Measurements from ENCODE around the gene EHBP1. TPM values are rescaled to one million over a fixed set of nuclear protein-coding genes. Genes with fewer than 3 reads are reported as not detected.
"Not testable (repeated sequence)": the region's sequence is repeated elsewhere in the genome, so short reads cannot be mapped to it uniquely, and the experiment has no call there.

EHBP1 gene
- total RNA-seq, 1 donor from 2014 or later, result 25.7 TPM

DNA sequence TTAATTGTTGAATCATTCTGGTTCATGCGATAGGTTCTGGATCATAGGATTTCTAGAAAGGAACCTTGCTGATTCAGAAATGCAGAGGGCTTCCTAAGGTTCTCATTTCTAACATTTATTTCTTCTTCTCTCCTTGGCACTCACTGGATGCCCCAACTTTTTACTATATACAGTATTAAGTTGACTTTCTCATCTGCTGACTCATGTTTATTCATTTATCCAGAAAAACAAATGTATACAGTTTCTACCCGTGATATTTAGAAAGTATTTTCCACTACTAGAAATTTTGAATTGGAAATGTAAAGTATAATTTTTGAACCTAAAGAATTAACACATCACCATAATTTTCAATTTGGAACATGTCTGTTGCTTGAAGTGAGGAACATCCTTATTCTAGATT lies 312.9 kb downstream of the EHBP1 start:
- no peak for ATAC-seq
- intact Hi-C loops (cut with DNase I), result no loop called here
- DNase-seq (ENCODE audit: missing footprints), result no peak

DNA sequence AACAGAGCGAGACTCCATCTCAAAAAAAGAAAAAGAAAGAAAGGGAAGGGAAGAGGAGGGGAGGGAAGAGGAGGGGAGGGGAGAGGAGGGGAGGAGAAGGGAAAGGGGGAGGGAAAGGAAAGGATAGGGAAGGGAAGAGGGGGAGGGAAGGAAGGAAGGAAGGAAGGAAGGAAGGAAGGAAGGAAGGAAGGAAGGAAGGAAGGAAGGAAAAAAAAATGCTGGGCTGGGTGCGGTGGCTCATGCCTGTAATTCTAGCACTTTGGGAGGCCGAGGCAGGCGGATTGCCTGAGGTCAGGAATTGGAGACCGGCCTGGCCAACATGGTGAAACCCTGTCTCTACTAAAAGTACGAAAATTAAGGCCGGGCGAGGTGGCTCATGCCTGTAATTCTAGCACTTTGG lies 314.2 kb downstream of the EHBP1 start:
- intact Hi-C loops (cut with DNase I); ATAC-seq: not testable (repeated sequence)
- peak; percentile 28 for DNase-seq (ENCODE audit: missing footprints)

DNA sequence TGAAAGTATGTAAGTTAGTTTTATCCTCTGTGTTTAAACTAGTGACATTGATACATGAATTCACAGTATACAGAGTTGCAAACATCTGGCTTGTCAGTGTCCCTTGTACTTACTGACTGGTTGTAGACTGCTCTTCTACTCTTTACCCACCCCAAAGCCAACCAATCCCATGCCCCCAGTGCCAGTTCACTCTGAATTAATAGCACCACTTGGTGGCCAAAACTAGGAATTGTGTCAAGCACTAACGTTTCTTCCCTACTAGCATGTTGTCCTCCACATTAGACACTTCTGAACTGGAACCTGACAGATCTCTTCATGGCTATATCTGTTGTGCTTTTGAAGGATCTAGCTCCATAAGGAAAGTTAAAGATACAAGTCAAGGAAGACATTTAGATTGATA lies 317.9 kb downstream of the EHBP1 start:
- ATAC-seq (no peak), DNase-seq (ENCODE audit: missing footprints) (no peak)
- intact Hi-C loops (cut with DNase I), result no loop called here

DNA sequence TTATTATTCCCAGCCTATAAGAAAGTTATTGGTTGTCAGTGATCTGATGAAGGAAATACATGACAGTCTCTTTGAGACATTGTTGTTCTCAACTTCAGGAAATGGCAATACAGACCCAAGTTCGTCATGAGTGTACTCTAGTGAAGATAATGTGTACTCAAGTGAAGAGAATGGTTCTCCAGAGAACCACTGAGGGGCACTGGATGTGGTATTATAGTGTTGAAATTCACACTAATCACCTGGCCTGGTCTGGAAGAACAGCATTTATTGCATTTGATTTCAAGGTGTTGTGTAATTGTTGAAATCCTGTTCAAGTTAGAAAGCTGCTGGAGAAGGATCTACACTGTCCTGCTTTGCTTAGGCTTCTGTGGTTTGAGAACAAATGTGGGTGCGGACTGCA lies 321.7 kb downstream of the EHBP1 start:
- DNase-seq (ENCODE audit: missing footprints) (no peak), ATAC-seq (no peak)
- intact Hi-C loops (cut with DNase I), result no loop called here

DNA sequence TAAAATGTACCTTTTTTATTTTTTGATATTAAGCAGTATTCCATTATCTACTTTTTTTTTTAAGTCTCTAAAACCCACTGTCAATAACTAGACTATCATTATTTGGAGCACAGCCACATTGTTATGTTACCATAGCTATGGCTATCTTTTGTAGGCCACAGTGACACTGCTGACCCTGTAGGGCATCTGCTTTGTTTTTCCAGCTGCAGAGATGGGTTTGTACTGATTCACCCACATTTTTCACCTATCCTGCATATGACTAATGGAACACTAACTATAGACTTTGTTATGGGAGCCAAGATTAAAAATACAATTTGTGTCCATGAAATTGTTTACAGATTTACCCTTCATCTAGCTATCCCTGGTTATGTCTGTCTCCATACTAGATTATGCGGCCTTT lies 323.5 kb downstream of the EHBP1 start:
- no peak for ATAC-seq
- intact Hi-C loops (cut with DNase I), result no loop called here

DNA sequence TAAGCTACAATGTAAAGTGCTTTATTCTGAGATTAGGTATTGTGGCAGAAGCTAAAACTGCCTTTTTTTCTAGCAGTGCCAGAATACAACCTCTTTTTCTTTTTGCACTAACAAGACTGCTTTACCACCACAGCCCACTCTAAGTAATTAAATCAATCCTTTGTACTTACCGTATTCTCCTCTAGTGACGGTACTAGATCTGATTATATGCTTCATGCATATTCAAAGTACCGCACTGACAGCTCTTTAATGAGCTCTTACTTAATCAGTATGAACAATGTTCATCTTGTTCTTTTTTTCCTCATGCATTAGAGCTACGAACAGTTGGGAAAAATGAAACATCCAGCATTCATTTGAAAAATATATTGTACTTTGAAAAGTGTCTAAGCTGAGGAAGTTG lies 329.0 kb downstream of the EHBP1 start:
- intact Hi-C loops (cut with DNase I), result no loop called here
- DNase-seq (ENCODE audit: missing footprints) (no peak), ATAC-seq (no peak)

More for the DNA sequence above, 323.5 kb downstream of the EHBP1 start:
- no peak for DNase-seq (ENCODE audit: missing footprints)

DNA sequence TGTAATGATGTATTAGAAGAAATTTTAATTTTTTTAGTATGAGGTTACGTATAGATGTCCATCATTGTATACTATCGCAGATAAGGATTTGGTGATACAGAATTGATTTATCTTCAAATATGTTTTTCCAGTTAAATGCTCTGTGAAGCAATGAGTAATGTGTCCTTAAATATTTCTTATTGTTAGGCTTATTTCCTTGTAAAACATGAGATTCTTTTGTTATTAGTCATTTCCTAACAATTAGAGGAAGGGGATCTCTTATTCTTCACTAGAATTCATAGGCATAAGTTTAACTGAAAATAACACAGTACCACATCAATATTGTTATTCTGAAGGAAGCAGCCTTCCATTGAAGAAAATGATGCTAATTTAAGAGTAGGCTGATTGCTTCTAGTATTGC lies 329.7 kb downstream of the EHBP1 start:
- intact Hi-C loops (cut with DNase I), result no loop called here
- DNase-seq (ENCODE audit: missing footprints) (no peak), ATAC-seq (no peak)

DNA sequence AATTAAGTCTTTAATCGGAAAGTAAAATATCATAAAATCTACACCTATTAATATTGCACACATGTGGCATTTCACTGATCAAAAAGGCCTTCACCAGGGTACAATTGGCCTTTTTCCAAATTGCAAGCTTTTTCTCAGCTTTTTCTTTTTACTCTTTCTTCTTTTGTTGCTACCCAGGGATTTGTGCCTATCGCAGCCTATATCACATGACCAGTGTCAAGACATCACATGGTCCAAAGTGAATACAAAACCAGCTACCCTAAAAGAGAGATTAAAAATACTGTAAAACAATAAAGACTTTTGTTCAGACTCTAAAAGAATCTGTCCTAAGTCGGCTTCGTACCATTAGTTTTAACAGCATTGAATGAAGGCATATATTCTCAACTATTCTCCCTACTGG lies 330.1 kb downstream of the EHBP1 start:
- intact Hi-C loops (cut with DNase I), result no loop called here
- no peak for ATAC-seq
- no peak for DNase-seq (ENCODE audit: missing footprints)

DNA sequence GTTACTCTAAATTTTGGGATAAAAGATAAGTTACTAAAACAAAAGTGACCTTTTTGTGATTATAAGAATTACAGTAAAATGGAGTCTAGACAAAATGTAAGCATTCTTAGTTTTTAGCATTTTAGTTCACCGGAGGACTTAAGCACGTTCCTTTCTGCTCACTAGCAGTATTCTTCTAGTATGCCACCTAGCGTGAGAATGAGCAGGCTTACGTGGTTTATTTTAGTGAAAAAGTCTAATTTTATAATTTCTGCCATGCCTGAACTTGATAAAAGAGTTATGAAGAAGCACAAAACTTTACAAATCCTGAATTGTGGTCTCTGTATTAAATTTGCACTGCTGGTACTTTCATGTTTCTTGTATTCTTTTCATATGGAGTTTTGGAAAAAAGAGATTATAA lies 332.5 kb downstream of the EHBP1 start:
- ATAC-seq (no peak), DNase-seq (ENCODE audit: missing footprints) (no peak)
- intact Hi-C loops (cut with DNase I), result no loop called here

DNA sequence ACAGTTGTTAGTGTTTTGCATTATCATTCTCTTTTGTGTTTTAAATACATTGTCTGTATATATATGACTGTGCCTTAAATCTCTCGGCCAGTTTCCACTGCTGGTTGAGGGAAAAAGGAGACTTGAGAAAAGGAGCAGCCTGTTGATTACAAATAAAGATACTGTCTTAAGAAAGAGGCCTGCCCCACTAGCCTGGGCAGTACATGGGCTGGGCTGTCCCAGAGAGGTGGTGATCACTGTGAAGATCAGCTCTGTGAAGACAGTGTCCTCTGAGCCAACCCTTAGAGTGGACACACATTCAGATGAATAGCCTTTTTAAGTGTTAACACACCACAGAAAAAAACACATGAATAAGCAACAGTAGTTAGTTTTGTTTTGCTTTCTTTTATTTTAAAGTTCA lies 335.1 kb downstream of the EHBP1 start:
- ATAC-seq, result no peak
- DNase-seq (ENCODE audit: missing footprints), result no peak
- intact Hi-C loops (cut with DNase I), result no loop called here

DNA sequence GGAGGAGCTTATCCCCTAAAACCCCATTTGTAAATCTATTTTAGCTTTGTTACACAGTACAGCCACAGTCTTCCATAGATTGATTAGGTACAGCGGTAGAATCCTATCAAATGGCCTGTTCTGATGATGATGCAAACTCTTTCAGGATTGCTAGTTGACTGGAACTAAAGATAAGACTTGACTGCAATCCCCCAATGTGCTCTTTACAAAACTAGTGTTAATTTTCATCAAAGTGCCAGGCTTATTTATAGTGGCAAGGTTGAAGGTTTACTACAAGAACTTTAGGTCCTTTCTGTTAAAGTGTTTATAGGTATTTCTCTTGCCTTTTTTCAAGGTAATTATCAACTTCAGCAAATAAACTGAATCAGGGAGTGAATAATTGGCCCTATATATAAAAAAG lies 336.1 kb downstream of the EHBP1 start:
- intact Hi-C loops (cut with DNase I), result no loop called here
- DNase-seq (ENCODE audit: missing footprints) (no peak), ATAC-seq (no peak)

DNA sequence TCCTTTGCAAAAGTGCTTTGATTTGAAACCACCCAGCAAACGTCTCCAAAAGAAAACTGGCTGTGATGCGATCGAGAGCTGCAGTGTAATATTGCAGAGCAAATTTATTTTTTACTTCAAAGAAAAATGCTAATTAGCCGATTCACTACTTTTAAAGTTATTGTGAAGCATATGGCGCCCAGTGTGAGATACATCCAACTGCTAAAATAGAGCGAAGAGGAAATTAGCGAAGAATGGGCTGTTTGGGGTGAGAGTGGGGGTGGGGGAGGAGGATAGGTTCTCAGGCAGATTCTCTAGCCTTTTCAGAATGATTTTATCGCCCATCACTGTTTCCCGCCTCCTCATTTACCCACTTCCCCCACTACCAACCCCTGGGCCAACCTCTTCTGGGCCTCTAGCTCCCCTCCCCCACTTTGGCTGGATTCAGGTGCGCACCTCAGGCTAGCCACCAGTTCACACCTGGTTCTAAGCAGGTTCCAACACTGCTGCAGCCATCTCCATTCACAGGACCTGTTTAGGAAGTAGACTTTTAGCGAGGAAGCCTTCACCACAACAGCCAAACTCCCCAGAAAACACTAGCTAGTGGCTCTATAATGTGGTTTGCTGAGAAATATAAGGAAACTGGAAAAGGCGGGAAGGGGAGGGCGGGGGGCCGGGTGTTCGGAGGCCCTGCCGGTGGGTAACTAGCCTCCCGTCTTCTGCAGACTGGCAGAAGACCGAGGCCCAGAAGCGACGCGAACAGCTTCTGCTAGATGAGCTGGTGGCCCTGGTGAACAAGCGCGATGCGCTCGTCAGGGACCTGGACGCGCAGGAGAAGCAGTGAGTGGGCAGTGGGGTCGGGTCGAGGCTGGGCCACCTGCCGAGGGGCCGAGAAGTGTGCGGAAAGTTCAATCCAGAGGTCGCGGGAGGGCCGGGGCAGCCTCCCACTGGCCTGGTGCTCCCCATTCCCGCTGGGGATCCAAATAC lies 339.1 kb downstream of the EHBP1 start:
- DNase-seq (ENCODE audit: missing footprints), result no peak
- intact Hi-C loops (cut with DNase I), result no loop called here
- no peak for ATAC-seq

DNA sequence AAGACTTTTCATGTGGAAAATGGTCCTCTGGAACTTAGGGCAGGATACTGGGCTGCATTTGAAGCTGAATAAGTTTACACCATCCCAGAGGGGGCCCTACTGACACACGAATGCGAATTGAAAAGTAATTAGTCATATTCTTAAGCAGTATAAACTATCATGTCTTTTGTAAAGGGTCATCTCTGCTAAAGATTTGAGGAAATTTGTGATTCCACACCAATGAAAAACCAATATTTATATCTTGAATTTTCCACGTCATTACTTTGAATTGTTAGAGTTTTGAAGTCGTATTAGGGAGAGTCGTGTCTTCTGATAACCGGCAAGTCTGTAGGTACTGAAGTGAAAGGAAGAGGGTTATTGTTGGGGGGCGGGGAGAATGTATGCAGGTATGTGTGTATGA lies 341.0 kb downstream of the EHBP1 start:
- DNase-seq (ENCODE audit: missing footprints), result no peak
- no peak for ATAC-seq
- intact Hi-C loops (cut with DNase I), result no loop called here

DNA sequence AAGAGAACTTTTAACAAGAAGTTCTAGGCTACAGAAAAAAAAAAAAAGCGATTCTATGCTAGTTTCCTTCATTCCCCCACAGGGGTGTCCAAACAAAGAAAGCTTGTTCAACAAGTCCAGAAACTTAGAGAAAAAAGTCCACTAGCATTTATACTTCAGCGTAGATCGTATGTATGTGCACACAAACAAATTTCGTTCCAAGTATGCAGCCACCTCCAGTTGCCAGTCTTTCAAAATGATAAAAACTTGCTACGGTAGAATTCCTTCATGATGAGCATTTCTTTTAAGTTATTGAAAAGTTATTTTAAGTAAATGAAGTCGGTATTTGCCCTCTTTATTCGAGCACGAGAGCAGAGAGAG lies 341.4 kb downstream of the EHBP1 start:
- intact Hi-C loops (cut with DNase I), result no loop called here
- no peak for ATAC-seq
- DNase-seq (ENCODE audit: missing footprints), result no peak

DNA sequence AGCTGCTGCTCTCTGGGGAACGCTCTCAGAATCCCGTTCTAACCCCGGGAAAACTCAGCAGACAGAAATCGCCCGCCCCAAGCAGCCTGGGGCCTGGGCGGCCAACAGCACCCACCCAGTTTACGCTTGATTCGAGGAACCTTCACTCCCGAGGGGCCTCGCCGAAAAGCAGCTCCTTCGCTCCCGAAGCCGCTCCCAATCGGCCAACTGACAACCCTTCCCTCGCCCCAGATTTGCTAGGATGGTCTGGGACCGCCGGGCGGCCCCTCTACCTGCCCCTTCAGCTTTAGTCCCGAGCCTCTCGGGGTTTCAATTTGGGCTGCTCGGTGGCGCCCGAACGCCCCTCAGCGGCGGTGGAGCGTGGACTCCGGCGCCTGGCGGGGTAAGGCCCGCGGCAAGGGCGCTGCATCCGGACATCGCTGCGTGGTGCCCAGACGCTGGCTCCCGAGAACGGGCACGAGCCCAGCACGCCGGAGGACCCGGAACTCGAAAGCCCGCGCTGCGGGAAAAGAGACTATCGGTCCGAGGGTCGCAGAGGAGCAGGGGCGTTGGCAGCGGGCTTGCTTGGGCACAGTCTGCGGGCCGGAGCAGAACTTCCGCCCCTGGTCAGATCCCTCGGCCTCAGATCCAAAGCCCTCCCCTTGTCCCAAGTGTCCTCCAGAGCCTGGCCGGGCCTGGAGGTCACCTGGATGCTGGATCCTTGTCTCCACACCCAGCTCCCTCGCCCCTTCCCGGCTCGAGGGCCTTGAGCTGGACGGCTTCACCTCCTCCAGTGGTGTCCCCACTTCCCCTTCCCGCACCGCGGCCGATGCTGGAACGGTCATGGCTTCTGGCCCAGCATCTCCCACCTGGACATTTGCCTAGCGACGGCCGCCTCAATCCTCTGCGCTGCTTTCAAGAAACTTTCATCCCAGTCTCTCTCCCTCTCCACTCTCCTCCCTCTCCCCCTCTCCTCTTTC lies 342.1 kb downstream of the EHBP1 start:
- ATAC-seq, result no peak
- peak; percentile 76 for DNase-seq (ENCODE audit: missing footprints)
- intact Hi-C loops (cut with DNase I), result no loop called here

DNA sequence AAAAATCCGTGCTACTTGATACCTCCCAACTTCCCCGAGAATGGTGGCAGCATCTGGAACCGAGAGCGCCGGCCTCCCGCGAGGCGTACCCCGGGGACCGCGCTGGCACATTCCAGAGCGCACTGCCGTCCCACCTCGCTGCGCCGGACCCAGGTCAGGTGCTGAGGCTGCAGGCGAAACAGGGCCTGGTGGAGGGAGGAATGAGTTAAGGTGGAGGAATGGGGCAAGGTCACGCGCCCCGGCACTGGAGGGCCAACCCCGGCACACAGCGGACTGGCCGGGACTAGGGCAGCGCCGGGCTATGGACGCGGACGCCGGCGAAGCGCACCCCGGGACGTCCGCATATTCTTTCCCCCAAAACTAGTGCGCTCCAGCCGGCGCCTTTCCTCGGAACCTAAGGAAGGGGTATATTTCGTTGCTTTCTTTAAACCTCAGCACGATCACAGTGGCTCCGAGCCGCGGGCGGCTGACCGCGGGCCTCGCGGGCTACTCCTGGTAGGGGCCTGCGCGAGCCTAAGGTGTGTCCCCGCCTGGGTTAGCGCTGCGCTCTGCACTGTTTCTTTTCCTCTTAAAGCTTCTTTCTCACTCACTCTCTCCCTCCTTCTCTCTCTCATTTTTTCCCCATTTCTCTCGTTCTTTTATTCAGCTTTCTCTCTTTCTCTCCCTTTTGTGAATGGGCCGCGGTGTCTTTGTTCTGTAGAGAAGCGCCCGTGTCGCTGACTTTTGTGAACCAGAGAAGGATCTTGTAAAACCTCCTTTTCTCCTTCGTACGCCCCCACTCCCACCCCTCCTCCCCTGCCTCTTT lies 343.1 kb downstream of the EHBP1 start:
- ATAC-seq (no peak), DNase-seq (ENCODE audit: missing footprints) (peak; percentile 66)
- intact Hi-C loops (cut with DNase I), result no loop called here

DNA sequence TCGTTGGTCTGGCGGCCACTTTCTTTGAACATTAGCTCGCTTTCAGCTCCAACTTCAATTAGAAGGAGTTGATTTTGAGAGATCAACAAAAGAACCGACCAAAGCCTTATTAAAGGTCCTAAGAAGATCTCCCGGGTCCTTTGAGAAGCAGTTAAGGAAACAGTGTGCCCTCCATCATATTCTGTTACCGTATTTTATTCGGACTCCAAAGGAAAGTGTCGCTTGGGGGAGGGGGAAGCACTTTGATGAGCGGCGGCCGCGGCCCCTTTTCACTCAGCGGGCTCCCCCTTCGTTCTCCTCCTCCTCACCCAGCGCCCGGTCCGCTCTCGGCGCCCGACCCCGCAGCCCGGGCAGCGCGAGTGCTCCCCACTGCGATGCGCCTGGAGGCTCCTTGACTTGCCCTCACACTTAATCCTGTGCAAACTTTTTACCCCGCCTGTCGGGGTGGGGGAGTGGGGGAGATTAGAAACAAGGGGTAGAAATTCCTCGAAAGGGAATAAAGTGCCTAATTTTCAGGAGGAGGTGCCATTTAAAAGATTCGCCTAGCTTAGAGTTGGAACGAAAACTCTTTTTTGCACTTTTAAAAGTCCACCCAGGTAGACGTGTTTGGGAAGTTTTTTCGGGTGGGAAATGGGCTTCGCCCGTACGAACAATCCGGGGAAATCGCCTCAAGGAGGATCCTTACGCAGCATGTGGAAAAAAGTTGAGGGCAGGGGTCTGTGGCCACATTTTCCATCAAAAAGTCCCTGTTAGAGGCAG lies 343.9 kb downstream of the EHBP1 start:
- intact Hi-C loops (cut with DNase I), result no loop called here
- DNase-seq (ENCODE audit: missing footprints), result peak; percentile 68

DNA sequence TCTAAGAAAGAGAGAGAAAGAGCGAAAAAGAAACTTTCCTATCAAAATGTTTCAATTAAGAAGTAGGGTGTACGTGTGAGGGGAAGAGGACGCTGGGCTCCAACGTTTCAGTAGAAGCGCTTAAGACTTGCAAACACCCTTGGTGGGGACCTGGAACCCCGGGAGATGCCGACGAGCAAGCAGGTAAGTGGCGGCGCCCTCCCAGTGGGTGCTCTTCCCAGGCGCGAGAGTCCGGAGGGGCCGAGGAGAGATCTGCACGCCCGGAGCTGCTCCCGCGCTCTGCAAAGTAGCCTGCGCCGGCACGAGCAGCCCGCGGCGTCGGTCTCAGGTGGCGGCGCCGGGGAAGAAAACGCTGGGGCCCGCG lies 344.4 kb downstream of the EHBP1 start:
- intact Hi-C loops (cut with DNase I), result no loop called here
- ATAC-seq (no peak), DNase-seq (ENCODE audit: missing footprints) (no peak)

More for the DNA sequence above, 343.9 kb downstream of the EHBP1 start:
- ATAC-seq, result no peak

Measured in Right ventricle myocardium inferior (tissue), 1 donor.